DND-41 (cell line): Measurements from ENCODE around the gene RIMKLB.

Experiments
- ATAC-seq: fragments of 200-7000 bp; cut with Tn5 transposase; 3 replicates; pipeline ENCODE4 v1.9.1; 2021; ENCODE audit warnings: low read depth; ENCODE audit not compliant: insufficient read depth
- DNase-seq: peaks from one replicate; pipeline ENCODE4 v3.0.0-alpha.2; 2020
- H2AFZ ChIP-seq: 2 replicates; pipeline ENCODE4 v1.6.0; 2012; ENCODE audit warnings: low read depth, low read length
- H3K27ac ChIP-seq: 2 replicates; pipeline ENCODE4 v1.5.1; 2012; ENCODE audit warnings: low read length, inconsistent platforms
- H3K27me3 ChIP-seq: fragments of 200-600 bp; sonication (generic); 2 replicates; pipeline ENCODE4 v1.6.0; 2012; ENCODE audit warnings: low read length, mild to moderate bottlenecking, inconsistent platforms; ENCODE audit not compliant: insufficient read depth, poor library complexity
- H3K36me3 ChIP-seq: 2 replicates; pipeline ENCODE4 v1.5.1; 2012; ENCODE audit warnings: low read length, inconsistent platforms; ENCODE audit not compliant: insufficient read depth
- H3K4me1 ChIP-seq: 2 replicates; pipeline ENCODE4 v1.5.1; 2012; ENCODE audit warnings: mild to moderate bottlenecking, low read length; ENCODE audit not compliant: insufficient read depth
- H3K4me2 ChIP-seq: 2 replicates; pipeline ENCODE4 v1.6.0; 2012; ENCODE audit warnings: mild to moderate bottlenecking, moderate library complexity, low read length, inconsistent platforms; ENCODE audit not compliant: insufficient read depth
- H3K4me3 ChIP-seq, 2 experiments: fragments of 200-600 bp in 1 of 2; shearing (Covaris generic) in 1 of 2; 2 replicates each; pipeline ENCODE4 v1.5.1; 2012 to 2016; ENCODE audit warnings: inconsistent platforms in 2 of 2, low read length in 2 of 2, mild to moderate bottlenecking in 2 of 2, low read depth in 1 of 2, moderate library complexity in 1 of 2
- H3K79me2 ChIP-seq: 2 replicates; pipeline ENCODE4 v1.6.0; 2012; ENCODE audit warnings: low read length, inconsistent platforms; ENCODE audit not compliant: insufficient read depth
- H3K9ac ChIP-seq: 2 replicates; pipeline ENCODE4 v1.6.0; 2012; ENCODE audit warnings: low read depth, mild to moderate bottlenecking, inconsistent platforms, low read length, moderate library complexity
- H3K9me3 ChIP-seq: 2 replicates; pipeline ENCODE4 v1.5.1; 2012; ENCODE audit warnings: low read length, moderate library complexity, mild to moderate bottlenecking, inconsistent platforms; ENCODE audit not compliant: insufficient read depth, severe bottlenecking
- H4K20me1 ChIP-seq: 2 replicates; pipeline ENCODE4 v1.6.0; 2012; ENCODE audit warnings: low read length; ENCODE audit not compliant: insufficient read depth
- CTCF ChIP-seq: IDR thresholded peaks from 2 replicates; pipeline ENCODE4 v1.5.1; 2012; ENCODE audit warnings: borderline replicate concordance, low read length, moderate library complexity, mild to moderate bottlenecking; ENCODE audit not compliant: poor library complexity, severe bottlenecking; ENCODE audit errors: extremely low read depth
- EZH2 ChIP-seq: IDR thresholded peaks from 3 replicates; pipeline ENCODE4 v1.6.1; 2012; ENCODE audit warnings: borderline replicate concordance, low read depth, mild to moderate bottlenecking, moderate library complexity, low read length, inconsistent platforms; ENCODE audit not compliant: severe bottlenecking

The RIMKLB gene

DNA sequence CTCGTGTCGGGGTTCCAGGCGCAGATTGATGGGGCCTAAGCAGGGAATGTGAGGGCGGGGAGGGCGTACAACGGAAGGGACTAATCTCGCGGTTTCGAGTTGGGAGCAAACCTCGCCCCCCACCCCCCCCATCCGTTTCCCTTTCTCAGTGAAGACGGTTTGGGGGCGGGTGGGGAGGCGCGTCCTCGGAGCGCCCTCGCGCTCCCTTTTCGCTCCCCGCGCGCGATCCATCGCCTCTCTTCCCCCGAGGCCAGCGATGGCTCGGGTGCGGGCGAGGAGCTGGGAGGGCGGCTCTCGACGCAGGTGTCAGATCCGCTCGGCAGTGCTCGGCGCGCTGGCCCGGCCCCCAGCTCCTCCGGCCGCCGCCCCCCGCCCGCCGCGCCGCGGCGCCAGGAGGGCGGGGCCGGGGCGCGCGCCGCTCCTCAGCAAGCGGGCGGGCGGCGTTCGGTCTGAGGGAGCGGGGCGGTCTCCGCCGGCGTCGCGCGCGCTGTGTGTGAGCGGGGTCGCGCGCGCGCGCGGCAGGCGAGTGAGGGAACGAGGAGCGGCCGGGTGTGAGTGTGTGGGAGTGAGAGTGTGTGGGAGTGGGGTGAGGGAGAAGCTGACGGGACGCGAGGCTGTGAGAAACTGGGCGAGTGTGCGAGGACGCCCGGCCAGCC, at the start of gene RIMKLB:
RIMKLB (plus strand) TSS at position 516 of the 656 bp plus-strand sequence. CDS start 15,876 bp downstream, outside the sequence.
- Histone ChIP-seq H3K4me2 (peak within 1 kb of the TSS; percentile 88), H3K4me1 (peaks cover 31% of the 10 kb centered on the region), H3K27ac (peak within 1 kb of the TSS; percentile 83), H4K20me1 (peaks cover 17% of the 10 kb centered on the region; the same call in 1 of the 2 replicates), H3K9ac (peak within 1 kb of the TSS; percentile 97), H3K36me3 (peaks cover 9% of the 10 kb centered on the region), H2AFZ (peak within 1 kb of the TSS; percentile 97), H3K4me3 (peak within 1 kb of the TSS; percentile 90 to 96), H3K79me2 (peaks cover 47% of the 10 kb centered on the region), H3K9me3 (no peaks in the 10 kb centered on the region), H3K27me3 (peaks cover 5% of the 10 kb centered on the region)
- DNase-seq (peak; percentile 84), ATAC-seq (peak; percentile 76)
- no peak for TF ChIP-seq CTCF

- Histone ChIP-seq H3K4me3 (no peak overlapping the region), H3K9ac (no peak overlapping the region), H4K20me1 (no peaks in the 10 kb centered on the region), H3K4me1 (peaks cover 20% of the 10 kb centered on the region), H2AFZ (no peak overlapping the region), H3K4me2 (no peak overlapping the region), H3K27me3 (peaks cover 4% of the 10 kb centered on the region), H3K27ac (no peak overlapping the region), H3K79me2 (no peaks in the 10 kb centered on the region), H3K36me3 (no peaks in the 10 kb centered on the region), H3K9me3 (no peaks in the 10 kb centered on the region)
- no peak for ATAC-seq
- DNase-seq: no peak
- TF ChIP-seq EZH2: no peak
- no peak for TF ChIP-seq CTCF
These were observed 49.1 kb upstream of the RIMKLB start for GRCh38 chr12:8648576-8649205.

- H3K4me2 ChIP-seq: no peak overlapping the region
- DNase-seq: no peak
- no peaks in the 10 kb centered on the region for H3K9me3 ChIP-seq
- H3K36me3 ChIP-seq: no peaks in the 10 kb centered on the region
- no peaks in the 10 kb centered on the region for H3K27me3 ChIP-seq
- H3K4me3 ChIP-seq: no peak overlapping the region
- no peaks in the 10 kb centered on the region for H4K20me1 ChIP-seq
- H2AFZ ChIP-seq: no peak overlapping the region
- H3K27ac ChIP-seq: no peak overlapping the region
- H3K9ac ChIP-seq: no peak overlapping the region
- no peak for ATAC-seq
- TF ChIP-seq EZH2 (no peak), CTCF (no peak)
- H3K79me2 ChIP-seq: no peaks in the 10 kb centered on the region
- no peaks in the 10 kb centered on the region for H3K4me1 ChIP-seq
These were observed 42.4 kb upstream of the RIMKLB start for GRCh38 chr12:8655421-8655820.
